Endodermal cell (in vitro differentiated cells): ENCODE results near the gene POLR1E. TPM values are rescaled to one million over a fixed set of nuclear protein-coding genes. Genes with fewer than 3 reads are reported as not detected.

Source experiments
- DNase-seq: peaks from one replicate; pipeline ENCODE4 v3.0.0-alpha.2; 2017
- H3K27ac ChIP-seq: 2 replicates; pipeline ENCODE4 v1.5.1; 2013; ENCODE audit warnings: mild to moderate bottlenecking, low read depth, low read length, moderate library complexity
- H3K27me3 ChIP-seq: 2 replicates; pipeline ENCODE4 v1.6.1; 2013; ENCODE audit warnings: mild to moderate bottlenecking, low read length, moderate library complexity; ENCODE audit not compliant: insufficient read depth, control insufficient read depth, poor library complexity, severe bottlenecking
- H3K36me3 ChIP-seq: 2 replicates; pipeline ENCODE4 v1.7.0; 2013; ENCODE audit warnings: mild to moderate bottlenecking, low read length, moderate library complexity; ENCODE audit not compliant: control insufficient read depth, insufficient read depth
- H3K4me1 ChIP-seq: one replicate; pipeline ENCODE4 v1.7.0; 2013; ENCODE audit warnings: low read length; ENCODE audit not compliant: control insufficient read depth, insufficient read depth
- H3K4me3 ChIP-seq: 2 replicates; pipeline ENCODE4 v1.5.1; 2013; ENCODE audit warnings: mild to moderate bottlenecking, low read length, moderate library complexity
- H3K9ac ChIP-seq: 2 replicates; pipeline ENCODE4 v1.6.1; 2013; ENCODE audit warnings: mild to moderate bottlenecking, low read length, moderate library complexity; ENCODE audit not compliant: poor library complexity, severe bottlenecking; ENCODE audit errors: extremely low read depth
- H3K9me3 ChIP-seq: 2 replicates; pipeline ENCODE4 v1.6.1; 2013; ENCODE audit warnings: mild to moderate bottlenecking, low read length, moderate library complexity; ENCODE audit not compliant: control insufficient read depth
- H3K27ac Mint-ChIP-seq: 2 replicates; pipeline ENCODE4 v1.8.0; 2020; ENCODE audit warnings: mixed read lengths
- H3K27me3 Mint-ChIP-seq: 2 replicates; pipeline ENCODE4 v1.8.0; 2021; ENCODE audit warnings: mild to moderate bottlenecking, mixed read lengths; ENCODE audit not compliant: insufficient read depth
- H3K36me3 Mint-ChIP-seq: 2 replicates; pipeline ENCODE4 v1.8.0; 2020; ENCODE audit warnings: low read depth, mixed read lengths
- H3K4me1 Mint-ChIP-seq: 2 replicates; pipeline ENCODE4 v1.8.0; 2020; ENCODE audit warnings: mixed read lengths
- H3K4me3 Mint-ChIP-seq: 2 replicates; pipeline ENCODE4 v1.8.0; 2020; ENCODE audit warnings: mild to moderate bottlenecking, moderate library complexity, mixed read lengths
- H3K9me3 Mint-ChIP-seq: 2 replicates; pipeline ENCODE4 v1.8.0; 2020; ENCODE audit warnings: mild to moderate bottlenecking, mixed read lengths
- CTCF ChIP-seq: fragments of 200-600 bp; sonication (generic); conservative IDR thresholded peaks from 2 replicates; pipeline ENCODE4 v1.5.0; 2021; ENCODE audit warnings: antibody characterized with exemption, mild to moderate bottlenecking
- WGBS, 2 experiments: methylation state at CpG; one replicate each; pipeline versions ENCODE4 v1.1.5 to v1.1.7; 2013; ENCODE audit warnings: missing lambda C conversion rate in 2 of 2, mixed read lengths in 1 of 2; ENCODE audit not compliant: insufficient coverage in 1 of 2, insufficient read length in 1 of 2; 5-methylcytosine and 5-hydroxymethylcytosine counted together
- total RNA-seq, 2 donors: library from RNA; stranded (reverse); fragmentation: NEBNext Ultra II Directional in 1 of 2; extraction: Animal tissue kit (Norgen Biotek cat#: 25700) in 1 of 2; gene quantifications; 2 replicates in 1 of 2; 3 replicates in 1 of 2; pipeline ENCODE4 v1.2.1, GENCODE V29; 2021

Gene POLR1E
- total RNA-seq, 2 donors from 2014 or later = 23.5 to 25.2 TPM

DNA sequence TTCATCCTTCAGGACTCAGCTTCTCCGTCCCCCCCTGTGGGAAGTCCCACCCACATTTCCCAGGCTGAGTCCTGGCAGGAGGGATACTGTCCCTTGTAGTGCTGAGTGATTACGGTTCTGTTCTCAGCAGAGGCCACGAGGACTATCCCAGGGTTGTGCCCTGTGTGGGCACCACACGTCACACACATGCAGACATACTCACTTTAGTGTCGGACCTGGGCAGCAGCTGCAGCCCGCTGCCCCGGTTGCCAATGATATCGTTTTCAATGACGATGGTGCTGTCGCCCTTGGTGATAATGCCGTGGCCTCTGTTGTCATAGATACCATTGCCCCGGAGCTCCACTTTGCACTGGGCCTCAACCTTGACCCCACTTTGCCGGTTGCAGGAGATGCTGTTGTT lies 32.2 kb downstream of the POLR1E start:
- no peak overlapping the region for H3K27ac Mint-ChIP-seq
- H3K9me3 Mint-ChIP-seq = no peaks in the 10 kb centered on the region
- Histone ChIP-seq H3K36me3 (peaks cover 52% of the 10 kb centered on the region), H3K9me3 (no peaks in the 10 kb centered on the region), H3K4me1 (no peaks in the 10 kb centered on the region), H3K27me3 (no peaks in the 10 kb centered on the region), H3K4me3 (no peak overlapping the region), H3K27ac (no peak overlapping the region), H3K9ac (no peak overlapping the region)
- no peak for DNase-seq
- TF ChIP-seq CTCF = no peak
- 92 to 95% methylated on average over 12 to 13 of the region's 13 CpGs for WGBS, 2 experiments
- no peaks in the 10 kb centered on the region for H3K4me1 Mint-ChIP-seq
- no peak overlapping the region for H3K4me3 Mint-ChIP-seq
- H3K27me3 Mint-ChIP-seq = no peaks in the 10 kb centered on the region
- H3K36me3 Mint-ChIP-seq = peaks cover 65% of the 10 kb centered on the region

DNA sequence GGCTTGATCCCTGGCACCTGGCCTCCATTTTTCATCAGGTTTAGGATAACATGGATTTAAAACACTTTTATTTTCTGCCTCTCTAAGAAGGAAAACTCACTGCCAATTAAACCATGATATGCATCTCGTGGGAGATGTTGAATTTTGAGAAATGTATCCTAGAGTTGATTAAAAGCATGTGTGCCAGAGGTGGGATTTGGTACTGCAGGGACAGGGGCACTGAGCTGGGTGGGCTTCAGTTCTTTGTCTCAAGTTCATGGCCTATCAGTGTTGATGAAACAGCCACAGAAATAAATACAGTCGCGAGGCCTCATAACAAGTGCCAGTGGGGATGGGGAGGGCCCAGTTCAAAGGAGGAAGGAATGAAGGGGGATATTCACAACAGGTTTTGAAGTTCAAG lies 34.9 kb downstream of the POLR1E start:
- Histone ChIP-seq H3K36me3 (peaks cover 48% of the 10 kb centered on the region), H3K4me1 (no peaks in the 10 kb centered on the region), H3K27ac (no peak overlapping the region), H3K27me3 (no peaks in the 10 kb centered on the region), H3K9me3 (no peaks in the 10 kb centered on the region), H3K9ac (no peak overlapping the region), H3K4me3 (no peak overlapping the region)
- Mint-ChIP-seq H3K4me3 (no peak overlapping the region), H3K27me3 (no peaks in the 10 kb centered on the region), H3K4me1 (no peaks in the 10 kb centered on the region), H3K36me3 (peaks cover 66% of the 10 kb centered on the region), H3K9me3 (no peaks in the 10 kb centered on the region), H3K27ac (no peak overlapping the region)
- 98 to 100% methylated on average over 3 of the region's 3 CpGs for WGBS, 2 experiments
- DNase-seq = no peak
- TF ChIP-seq CTCF = peak; percentile 39

DNA sequence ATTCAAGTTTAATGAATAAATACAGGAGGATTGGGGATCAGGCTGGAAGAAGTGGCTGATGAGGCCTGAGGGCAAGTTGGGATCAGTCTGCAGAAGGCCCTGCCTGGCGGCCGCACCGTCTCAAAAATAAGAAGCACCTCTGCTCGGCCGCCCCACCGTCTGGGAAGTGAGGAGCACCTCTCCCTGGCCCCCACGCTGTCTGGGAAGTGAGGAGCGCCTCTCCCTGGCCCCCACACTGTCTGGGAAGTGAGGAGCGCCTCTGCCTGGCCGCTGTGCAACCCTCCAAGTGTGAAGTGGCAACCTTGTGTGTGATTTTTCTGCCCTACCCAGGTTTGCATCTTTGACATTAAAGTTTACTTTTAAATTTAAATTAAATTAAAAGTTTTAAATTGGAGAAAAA lies 35.4 kb downstream of the POLR1E start:
- no peaks in the 10 kb centered on the region for H3K9me3 ChIP-seq
- Mint-ChIP-seq H3K27ac (no peak overlapping the region), H3K27me3 (no peaks in the 10 kb centered on the region), H3K36me3 (peaks cover 70% of the 10 kb centered on the region), H3K4me1 (no peaks in the 10 kb centered on the region), H3K9me3 (no peaks in the 10 kb centered on the region), H3K4me3 (no peak overlapping the region)
- DNase-seq = no peak
- H3K27me3 ChIP-seq = no peaks in the 10 kb centered on the region
- 94 to 100% methylated on average over 3 to 10 of the region's 10 CpGs for WGBS, 2 experiments
- H3K4me3 ChIP-seq = no peak overlapping the region
- no peak overlapping the region for H3K9ac ChIP-seq
- H3K36me3 ChIP-seq = peaks cover 49% of the 10 kb centered on the region
- TF ChIP-seq CTCF = no peak
- H3K4me1 ChIP-seq = no peaks in the 10 kb centered on the region
- H3K27ac ChIP-seq = no peak overlapping the region
